Erythroblast (primary cell): ENCODE data around the gene CLMN.

Experiments
- GATA1 ChIP-seq: IDR thresholded peaks from 2 replicates; pipeline ENCODE4 v1.6.1; 2011; ENCODE audit warnings: low read depth, mild to moderate bottlenecking, control low read depth, low read length, moderate library complexity
- POLR2A ChIP-seq: IDR thresholded peaks from 2 replicates; pipeline ENCODE4 v1.6.1; 2011; ENCODE audit warnings: mild to moderate bottlenecking, low read length

DNA sequence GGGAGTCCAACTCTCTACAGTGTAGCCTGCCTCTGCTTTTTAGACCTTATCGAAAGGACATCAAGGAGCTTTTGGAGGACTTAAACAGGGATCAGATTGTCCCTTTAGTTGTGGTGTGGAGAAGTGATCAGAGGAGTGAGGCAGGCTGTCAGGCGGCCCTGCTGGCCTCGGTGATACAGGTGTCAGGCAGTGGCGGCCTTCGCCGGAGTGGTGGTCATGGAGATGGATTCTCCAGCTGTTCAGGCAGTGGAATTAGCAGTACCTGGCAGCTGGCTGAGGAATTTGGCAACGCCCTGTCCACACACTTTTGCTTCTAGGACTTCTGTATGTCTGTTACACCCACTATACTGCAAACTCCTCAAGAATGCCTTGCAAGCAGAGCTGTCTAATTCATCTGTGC lies 4.2 kb upstream of the CLMN start:
- TF ChIP-seq POLR2A (no peak), GATA1 (no peak)
